ENCODE measurements around the gene ZC3H18. TPM values are rescaled to one million over a fixed set of nuclear protein-coding genes. Genes with fewer than 3 reads are reported as not detected.

ZC3H18 gene
- total RNA-seq, 1 experiment from 2014 or later, result 57.8 TPM

- TF ChIP-seq ZFX (IDR thresholded peaks at IDR 0.05) (peak; percentile 98; the same call in 1 of the 2 replicates), POLR2A (IDR thresholded peaks at IDR 0.05; ENCODE audit: borderline replicate concordance, extremely low read depth, insufficient read depth, insufficient read length) (peak; percentile 68), EGR1 (IDR thresholded peaks at IDR 0.05; ENCODE audit: low read depth) (no peak), JUND (IDR thresholded peaks at IDR 0.05) (no peak)
Measured at GRCh38 chr16:88533932-88534637, 36.1 kb upstream of the ZC3H18 start (continued).

DNA sequence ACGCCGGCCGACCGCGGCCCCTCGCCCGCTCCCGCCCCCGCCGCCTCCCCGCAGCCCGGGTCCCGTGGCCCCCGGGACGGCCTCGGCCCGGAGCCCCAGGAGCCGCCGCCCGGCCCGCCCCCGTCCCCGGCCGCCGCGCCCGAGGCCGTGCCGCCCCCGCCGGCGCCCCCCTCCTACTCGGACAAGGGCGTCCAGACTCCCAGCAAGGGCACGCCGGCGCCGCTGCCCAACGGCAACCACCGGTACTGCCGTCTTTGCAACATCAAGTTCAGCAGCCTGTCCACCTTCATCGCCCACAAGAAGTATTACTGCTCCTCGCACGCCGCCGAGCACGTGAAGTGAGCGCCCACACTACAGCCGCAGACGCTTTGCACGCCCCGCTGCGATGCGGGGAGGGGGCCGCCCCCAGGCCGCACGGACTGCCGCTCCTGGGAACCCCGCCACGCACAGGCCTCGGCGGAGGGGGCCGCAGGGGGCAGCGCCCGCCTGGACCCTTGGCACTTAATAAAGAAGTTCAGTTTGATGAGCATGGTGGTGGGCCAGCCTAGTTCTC is 35.5 kb upstream of the ZC3H18 start:
- no TSS peak for BruUV-seq (replicated peaks)
- H3K9me2 ChIP-seq (ENCODE audit: insufficient read depth), result no peaks in the 10 kb centered on the region
- H3K36me3 ChIP-seq (ENCODE audit: control insufficient read depth in 1 of 2, insufficient read depth in 2 of 2, low read length in 2 of 2), result no peaks in the 10 kb centered on the region; a peak in 1 of 4 replicates
- peak overlapping the region; percentile 98 for H3K27ac ChIP-seq (ENCODE audit: low read depth, low read length)
- H3K79me2 ChIP-seq (ENCODE audit: insufficient read depth, low read length), result peaks cover 10% of the 10 kb centered on the region; the same call in 1 of the 2 replicates
- POLR2A ChIA-PET, result no interaction called here
- peak overlapping the region; percentile 100 for H3K4me2 ChIP-seq (ENCODE audit: low read length)
- peak overlapping the region; percentile 59 to 90 for H3K4me3 ChIP-seq (replicated peaks in 1 of 2; ENCODE audit: low read depth in 1 of 2, low read length in 2 of 2)
- TF ChIP-seq SRF (IDR thresholded peaks at IDR 0.05; ENCODE audit: low read depth) (no peak), ZFX (IDR thresholded peaks at IDR 0.05) (peak; percentile 84; the same call in 1 of the 2 replicates)
- no peak overlapping the region for H2AFZ ChIP-seq (ENCODE audit: low read depth, low read length, poor library complexity, severe bottlenecking)
- DNase-seq (ENCODE audit: low read depth, low spot score) (peak; percentile 24), ATAC-seq (peak; percentile 61)
- no peaks in the 10 kb centered on the region for H3K9me3 ChIP-seq (ENCODE audit: control insufficient read depth in 1 of 2, insufficient read depth in 1 of 2, low read depth in 1 of 2, low read length in 2 of 2)
- H3K9ac ChIP-seq (ENCODE audit: low read length), result peak overlapping the region; percentile 93
- peaks cover 8 to 12% of the 10 kb centered on the region in 2 experiments for H3K4me1 ChIP-seq (ENCODE audit: control insufficient read depth in 1 of 2, insufficient read depth in 2 of 2, low read length in 2 of 2)
- H4K20me1 ChIP-seq (ENCODE audit: insufficient read depth), result no peaks in the 10 kb centered on the region
- H3K27me3 ChIP-seq (ENCODE audit: insufficient read depth, low read length), result no peaks in the 10 kb centered on the region
- RAD21 ChIA-PET (ENCODE audit: low non-redundant PET in 1 of 2, low total read pairs in 2 of 2, uncharacterized antibody in 2 of 2, unreplicated experiment in 2 of 2), result no interaction called here
- intact Hi-C loops (cut with micrococcal nuclease), result no loop called here
- CTCF ChIA-PET, result no interaction called here

GRCh38 chr16:88535191-88535856 is 34.9 kb upstream of the ZC3H18 start:
- RAD21 ChIA-PET (ENCODE audit: low non-redundant PET in 1 of 2, low total read pairs in 2 of 2, uncharacterized antibody in 2 of 2, unreplicated experiment in 2 of 2), result no interaction called here
- DNase-seq (ENCODE audit: low read depth, low spot score) (no peak), ATAC-seq (peak; percentile 25)
- POLR2A ChIA-PET, result no interaction called here
- CTCF ChIA-PET, result no interaction called here
- peak overlapping the region; percentile 59 to 90 for H3K4me3 ChIP-seq (replicated peaks in 1 of 2; ENCODE audit: low read depth in 1 of 2, low read length in 2 of 2)
- H2AFZ ChIP-seq (ENCODE audit: low read depth, low read length, poor library complexity, severe bottlenecking), result no peak overlapping the region
- no peaks in the 10 kb centered on the region; a peak in 1 of 4 replicates for H3K36me3 ChIP-seq (ENCODE audit: control insufficient read depth in 1 of 2, insufficient read depth in 2 of 2, low read length in 2 of 2)
- H3K9me3 ChIP-seq (ENCODE audit: control insufficient read depth in 1 of 2, insufficient read depth in 1 of 2, low read depth in 1 of 2, low read length in 2 of 2), result no peaks in the 10 kb centered on the region
- H3K79me2 ChIP-seq (ENCODE audit: insufficient read depth, low read length), result peaks cover 10% of the 10 kb centered on the region; the same call in 1 of the 2 replicates
- intact Hi-C loops (cut with micrococcal nuclease), result no loop called here
- no peaks in the 10 kb centered on the region for H3K27me3 ChIP-seq (ENCODE audit: insufficient read depth, low read length)
- peak overlapping the region; percentile 93 for H3K9ac ChIP-seq (ENCODE audit: low read length)
- H3K27ac ChIP-seq (ENCODE audit: low read depth, low read length), result peak overlapping the region; percentile 98
- TSS peak; percentile 71 for BruUV-seq (replicated peaks)
- H3K4me1 ChIP-seq (ENCODE audit: control insufficient read depth in 1 of 2, insufficient read depth in 2 of 2, low read length in 2 of 2), result peaks cover 8 to 12% of the 10 kb centered on the region in 2 experiments
- no peaks in the 10 kb centered on the region for H3K9me2 ChIP-seq (ENCODE audit: insufficient read depth)
- H3K4me2 ChIP-seq (ENCODE audit: low read length), result peak overlapping the region; percentile 100
- H4K20me1 ChIP-seq (ENCODE audit: insufficient read depth), result no peaks in the 10 kb centered on the region
- TF ChIP-seq EGR1 (IDR thresholded peaks at IDR 0.05; ENCODE audit: low read depth) (no peak), POLR2AphosphoS5 (IDR thresholded peaks at IDR 0.05; ENCODE audit: low read depth, low read length) (peak; percentile 65), ELF1 (IDR thresholded peaks at IDR 0.05; ENCODE audit: borderline replicate concordance, low read depth) (no peak), ZNF274 (IDR thresholded peaks at IDR 0.05; ENCODE audit: low read depth, low read length) (no peak), SIN3A (IDR thresholded peaks at IDR 0.05; ENCODE audit: low read depth) (no peak), ZBTB33 (IDR thresholded peaks at IDR 0.05; ENCODE audit: extremely low read depth, insufficient replicate concordance, low read length) (no peak), YY1 (IDR thresholded peaks at IDR 0.05; ENCODE audit: extremely low read depth, insufficient replicate concordance, low read depth, low read length) (no peak), RAD21 (IDR thresholded peaks at IDR 0.05; ENCODE audit: low read depth) (no peak), CBX3 (IDR thresholded peaks at IDR 0.05; ENCODE audit: low read depth) (no peak), CEBPB (IDR thresholded peaks at IDR 0.05; ENCODE audit: low read depth) (no peak)
- TF ChIP-seq, protein P1, sequence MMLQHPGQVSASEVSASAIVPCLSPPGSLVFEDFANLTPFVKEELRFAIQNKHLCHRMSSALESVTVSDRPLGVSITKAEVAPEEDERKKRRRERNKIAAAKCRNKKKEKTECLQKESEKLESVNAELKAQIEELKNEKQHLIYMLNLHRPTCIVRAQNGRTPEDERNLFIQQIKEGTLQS (IDR thresholded peaks at IDR 0.05), result no peak
